HG03520 (cell line): Measurements from ENCODE around the gene HNRNPA2B1.
"Not testable (repeated sequence)": the region's sequence is repeated elsewhere in the genome, so short reads cannot be mapped to it uniquely, and the experiment has no call there.

Experiments used
- ATAC-seq: cut with Tn5 transposase; IDR thresholded peaks from one replicate; pipeline ENCODE4 v1.9.1; 2021; ENCODE audit warnings: mild to moderate bottlenecking, moderate library complexity; ENCODE audit not compliant: unreplicated experiment

Gene HNRNPA2B1

DNA sequence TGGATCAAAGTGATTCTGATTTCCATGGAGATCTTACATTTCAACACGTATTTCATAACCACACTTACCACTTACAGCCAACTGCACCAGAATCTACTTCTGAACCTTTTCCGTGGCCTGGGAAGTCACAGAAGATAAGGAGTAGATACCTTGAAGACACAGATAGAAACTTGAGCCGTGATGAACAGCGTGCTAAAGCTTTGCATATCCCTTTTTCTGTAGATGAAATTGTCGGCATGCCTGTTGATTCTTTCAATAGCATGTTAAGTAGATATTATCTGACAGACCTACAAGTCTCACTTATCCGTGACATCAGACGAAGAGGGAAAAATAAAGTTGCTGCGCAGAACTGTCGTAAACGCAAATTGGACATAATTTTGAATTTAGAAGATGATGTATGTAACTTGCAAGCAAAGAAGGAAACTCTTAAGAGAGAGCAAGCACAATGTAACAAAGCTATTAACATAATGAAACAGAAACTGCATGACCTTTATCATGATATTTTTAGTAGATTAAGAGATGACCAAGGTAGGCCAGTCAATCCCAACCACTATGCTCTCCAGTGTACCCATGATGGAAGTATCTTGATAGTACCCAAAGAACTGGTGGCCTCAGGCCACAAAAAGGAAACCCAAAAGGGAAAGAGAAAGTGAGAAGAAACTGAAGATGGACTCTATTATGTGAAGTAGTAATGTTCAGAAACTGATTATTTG is 15.3 kb downstream of the HNRNPA2B1 start:
- ATAC-seq: no peak

DNA sequence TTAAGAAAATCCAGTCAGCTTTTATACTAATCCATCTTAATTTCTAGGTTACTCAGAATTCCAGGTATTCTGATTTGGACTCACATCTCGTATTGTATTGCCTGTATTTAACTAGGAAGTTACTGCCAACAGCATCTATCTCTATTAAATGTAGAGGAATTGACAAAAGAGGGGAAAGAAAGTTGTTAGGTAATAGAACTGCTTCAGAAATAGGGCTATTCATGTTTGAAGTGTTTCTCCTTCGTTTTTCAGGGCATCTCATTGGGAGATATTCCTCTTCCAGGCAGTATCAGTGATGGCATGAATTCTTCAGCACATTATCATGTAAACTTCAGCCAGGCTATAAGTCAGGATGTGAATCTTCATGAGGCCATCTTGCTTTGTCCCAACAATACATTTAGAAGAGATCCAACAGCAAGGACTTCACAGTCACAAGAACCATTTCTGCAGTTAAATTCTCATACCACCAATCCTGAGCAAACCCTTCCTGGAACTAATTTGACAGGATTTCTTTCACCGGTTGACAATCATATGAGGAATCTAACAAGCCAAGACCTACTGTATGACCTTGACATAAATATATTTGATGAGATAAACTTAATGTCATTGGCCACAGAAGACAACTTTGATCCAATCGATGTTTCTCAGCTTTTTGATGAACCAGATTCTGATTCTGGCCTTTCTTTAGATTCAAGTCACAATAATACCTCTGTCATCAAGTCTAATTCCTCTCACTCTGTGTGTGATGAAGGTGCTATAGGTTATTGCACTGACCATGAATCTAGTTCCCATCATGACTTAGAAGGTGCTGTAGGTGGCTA is 16.1 kb downstream of the HNRNPA2B1 start:
- ATAC-seq: not testable (repeated sequence)

DNA sequence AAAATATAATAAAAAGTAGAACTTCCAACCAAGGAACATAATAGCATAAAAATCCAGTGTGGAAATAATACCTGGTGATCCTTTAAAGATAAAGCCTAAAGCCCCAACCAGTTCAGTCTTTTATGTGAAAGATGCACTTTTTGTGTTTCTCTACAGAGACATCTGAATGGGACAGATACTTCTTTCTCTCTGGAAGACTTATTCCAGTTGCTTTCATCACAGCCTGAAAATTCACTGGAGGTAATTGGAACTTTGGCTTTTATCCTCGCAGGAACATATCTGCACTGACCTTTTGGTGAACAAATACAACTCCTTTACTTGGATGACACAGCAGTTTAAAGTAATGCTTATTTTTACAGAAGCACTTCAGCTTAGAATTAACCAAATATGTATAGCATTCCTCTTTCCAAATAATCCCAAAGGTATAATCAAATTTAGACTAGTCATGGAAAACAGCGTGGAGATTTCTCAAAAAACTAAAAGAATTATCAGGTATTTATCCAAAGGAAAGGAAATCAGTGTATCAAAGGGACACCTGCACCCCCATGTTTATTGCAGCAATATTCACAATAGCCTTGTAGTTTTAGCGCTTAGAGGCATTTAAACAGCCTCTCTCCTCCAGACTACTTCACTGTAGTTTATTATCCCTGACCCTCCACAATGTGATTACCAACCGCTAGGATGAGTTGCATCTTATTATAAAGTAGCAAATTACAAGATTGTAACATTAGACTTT is 16.8 kb downstream of the HNRNPA2B1 start:
- no peak for ATAC-seq

DNA sequence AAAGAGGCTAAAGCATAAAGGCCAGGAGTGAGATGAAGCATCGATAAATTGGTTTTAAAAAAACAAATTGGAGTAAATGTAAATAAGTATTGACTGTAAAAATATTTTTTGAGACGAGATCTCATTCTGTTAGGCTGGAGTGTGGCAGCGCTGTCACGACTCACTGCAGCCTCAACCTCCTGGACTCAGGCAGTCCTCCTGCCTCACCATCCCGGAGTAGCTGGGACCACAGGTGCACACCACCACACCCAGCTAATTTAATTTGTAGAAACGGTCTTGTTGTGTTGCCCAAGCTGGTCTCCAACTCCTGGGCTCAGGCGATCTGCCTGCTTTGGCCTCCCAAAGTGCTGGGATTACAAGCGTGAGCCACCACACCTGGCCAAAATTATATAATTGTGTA is 17.8 kb downstream of the HNRNPA2B1 start:
- no peak for ATAC-seq

DNA sequence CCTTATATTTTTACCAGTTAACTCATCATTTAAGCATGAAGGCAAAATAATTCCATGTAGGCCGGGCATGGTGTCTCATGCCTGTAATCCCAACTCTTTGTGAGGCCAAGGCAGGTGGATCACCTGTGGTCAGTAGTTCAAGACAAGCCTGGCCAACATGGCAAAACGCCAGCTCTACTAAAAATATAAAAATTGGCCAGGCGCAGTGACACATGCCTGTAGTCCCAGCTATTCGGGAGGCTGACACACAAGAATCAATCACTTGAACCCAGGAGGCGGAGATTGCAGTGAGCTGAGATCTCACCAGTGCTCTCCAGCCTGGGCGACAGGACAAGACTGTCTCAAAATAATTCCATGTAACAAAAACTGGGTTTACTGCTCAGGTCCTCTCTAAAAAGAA is 18.3 kb downstream of the HNRNPA2B1 start:
- no peak for ATAC-seq

DNA sequence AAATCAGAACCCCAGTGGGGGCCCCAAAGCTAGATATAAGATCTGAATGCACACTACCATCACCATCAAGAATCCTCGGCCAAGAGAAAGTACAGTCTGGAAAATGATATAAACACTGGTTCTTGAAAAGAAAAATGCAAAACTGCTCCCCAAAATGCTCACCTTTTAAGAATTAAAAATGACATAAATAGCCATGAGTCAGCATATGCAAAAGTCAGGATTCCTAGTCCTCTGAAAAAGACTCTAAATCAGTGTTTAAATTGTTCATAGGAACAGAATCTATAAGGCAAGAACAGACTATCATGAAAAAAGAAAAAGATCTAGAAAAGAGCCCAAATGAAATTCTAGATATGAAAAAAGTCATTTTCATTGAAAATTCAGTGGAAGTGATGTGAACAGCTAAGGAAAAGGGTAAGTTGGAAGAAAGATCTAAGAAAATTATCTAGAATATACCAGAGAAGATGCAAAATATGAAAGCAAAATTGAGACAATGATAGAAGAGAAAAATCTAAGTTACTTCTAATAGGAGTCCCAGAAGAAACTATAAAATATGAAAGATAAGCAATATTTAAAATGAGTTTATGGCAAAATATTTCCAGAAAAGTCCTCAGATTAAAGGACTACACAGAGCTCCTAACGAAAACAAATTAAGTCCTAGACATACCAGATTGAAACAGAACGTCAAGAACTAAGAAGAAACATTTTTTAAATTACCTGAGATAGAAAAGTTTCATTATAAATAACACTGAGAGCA is 18.9 kb downstream of the HNRNPA2B1 start:
- ATAC-seq: no peak

DNA sequence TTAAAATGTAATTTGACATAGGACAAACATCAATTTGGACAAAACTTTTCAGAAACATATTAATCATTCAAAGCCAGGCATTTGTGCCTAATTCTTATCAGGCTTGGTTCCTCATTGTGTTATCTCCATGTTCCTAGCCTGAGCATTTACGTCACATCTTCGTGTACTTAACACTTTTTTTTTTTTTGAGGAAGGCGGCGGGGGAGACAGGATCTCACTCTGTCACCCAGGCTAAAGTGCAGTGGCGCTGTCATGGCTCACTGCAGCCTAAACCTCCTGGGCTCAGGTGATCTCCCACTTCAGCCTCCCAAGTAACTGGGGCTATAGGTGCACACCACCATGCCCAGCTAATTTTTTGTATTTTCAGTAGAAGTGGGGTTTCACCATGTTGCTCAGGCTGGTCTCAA is 19.8 kb downstream of the HNRNPA2B1 start:
- ATAC-seq: no peak

DNA sequence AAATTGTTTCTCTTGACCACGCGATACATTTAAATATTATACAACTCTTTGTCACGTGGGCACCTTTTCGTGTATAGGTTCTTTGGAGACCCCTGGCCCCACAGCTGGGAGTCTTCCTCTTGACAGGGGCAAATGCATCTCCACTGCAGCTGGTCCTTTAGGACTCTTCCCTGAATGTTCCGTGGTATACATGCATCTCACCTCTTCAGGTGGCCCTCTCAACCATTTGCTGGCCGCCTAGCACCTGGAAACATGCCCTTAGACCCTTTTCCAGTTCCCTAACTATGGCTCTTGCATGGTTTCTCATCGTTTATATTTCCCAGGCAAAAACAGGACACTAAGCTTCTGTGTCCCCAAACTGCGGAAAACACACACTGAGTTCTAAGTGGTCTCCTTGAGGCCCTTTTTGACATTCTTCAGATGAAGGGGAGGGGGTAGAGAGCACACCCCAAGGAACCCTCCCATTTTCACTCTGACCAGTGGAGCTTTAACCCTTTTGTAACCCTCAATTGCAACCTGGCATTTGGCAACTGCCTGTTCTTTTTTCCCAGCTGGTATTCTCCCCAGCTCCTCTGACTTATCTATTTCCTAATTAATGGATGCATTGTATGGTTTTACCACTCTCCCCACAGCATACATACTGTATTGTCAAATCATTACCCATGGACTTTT is 20.6 kb downstream of the HNRNPA2B1 start:
- ATAC-seq: no peak

DNA sequence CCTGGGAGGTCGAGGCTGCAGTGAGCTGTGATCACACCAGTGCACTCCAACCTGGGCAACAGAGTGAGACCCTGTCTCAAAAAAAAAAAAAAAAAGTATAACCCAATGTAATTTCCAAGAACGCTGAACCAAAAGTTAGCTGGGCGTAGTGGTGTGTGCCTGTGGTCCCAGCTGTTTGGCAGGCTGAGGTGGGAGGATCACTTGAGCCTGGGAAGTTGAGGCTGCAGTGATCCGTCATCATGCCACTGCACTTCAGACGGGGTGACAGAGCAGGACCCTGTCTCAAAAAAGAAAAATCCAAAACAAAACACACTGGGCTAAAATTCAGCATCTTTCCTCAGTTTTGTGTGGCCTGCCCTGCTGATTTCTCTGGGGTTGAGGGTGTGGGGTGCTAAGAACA is 21.1 kb downstream of the HNRNPA2B1 start:
- no peak for ATAC-seq

DNA sequence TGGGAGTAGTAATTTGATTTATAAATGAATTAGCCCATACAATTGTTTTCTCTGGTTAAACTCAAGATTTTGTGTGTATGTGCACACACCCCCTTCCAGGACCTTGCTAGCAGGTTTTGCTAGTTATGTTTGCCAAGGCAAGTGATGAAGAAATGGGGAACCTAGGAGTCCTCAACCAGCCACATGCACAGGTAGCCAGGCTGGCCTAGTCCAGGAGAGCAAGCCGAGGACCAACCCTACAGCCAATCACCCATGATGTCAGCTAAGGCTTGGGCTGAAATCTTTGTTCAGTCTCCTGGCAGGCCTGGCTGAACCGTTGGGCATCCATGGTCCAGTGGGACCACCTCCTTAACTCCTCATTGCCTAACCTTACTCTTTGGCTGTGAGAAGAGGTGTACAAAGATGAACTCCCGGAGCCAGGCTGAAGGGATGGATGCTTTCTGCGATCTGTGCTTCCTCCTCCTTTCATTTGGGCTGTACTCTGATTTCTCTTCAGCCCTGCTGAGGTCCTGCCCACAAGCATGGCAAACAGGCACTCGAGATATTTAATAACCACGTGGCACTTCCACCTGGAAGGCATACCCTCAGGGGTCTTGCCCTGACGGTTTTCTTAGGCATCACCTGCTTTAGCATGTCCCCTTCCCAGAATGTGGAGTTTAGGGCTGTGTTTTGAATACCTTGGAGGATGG is 22.1 kb downstream of the HNRNPA2B1 start:
- no peak for ATAC-seq

DNA sequence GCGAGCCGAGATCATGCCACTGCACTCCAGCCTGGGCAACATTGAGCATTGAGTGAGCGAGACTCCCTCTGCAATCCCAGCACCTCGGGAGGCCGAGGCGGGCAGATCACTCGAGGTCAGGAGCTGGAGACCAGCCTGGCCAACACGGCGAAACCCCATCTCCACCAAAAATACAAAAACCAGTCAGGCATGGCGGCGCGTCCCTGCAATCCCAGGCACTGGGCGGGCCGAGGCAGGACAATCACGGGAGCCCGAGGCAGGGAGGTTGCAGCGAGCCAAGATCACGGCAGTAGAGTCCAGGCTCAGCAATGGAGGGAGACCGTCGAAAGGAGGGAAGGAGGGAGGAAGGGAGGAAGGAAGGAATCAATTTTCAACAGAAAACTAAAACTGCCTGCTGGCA is 23.3 kb downstream of the HNRNPA2B1 start:
- ATAC-seq: not testable (repeated sequence)

DNA sequence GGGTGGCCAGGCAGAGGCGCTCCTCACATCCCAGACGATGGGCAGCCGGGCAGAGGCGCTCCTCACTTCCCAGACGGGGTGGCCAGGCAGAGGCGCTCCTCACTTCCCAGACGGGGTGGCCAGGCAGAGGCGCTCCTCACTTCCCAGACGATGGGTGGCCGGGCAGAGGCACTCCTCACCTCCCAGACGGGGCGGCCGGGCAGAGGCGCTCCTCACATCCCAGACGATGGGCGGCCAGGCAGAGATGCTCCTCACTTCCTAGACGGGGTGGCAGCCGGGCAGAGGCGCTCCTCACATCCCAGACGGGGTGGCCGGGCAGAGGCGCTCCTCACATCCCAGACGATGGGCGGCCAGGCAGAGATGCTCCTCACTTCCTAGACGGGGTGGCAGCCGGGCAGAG is 23.9 kb downstream of the HNRNPA2B1 start:
- not testable (repeated sequence) for ATAC-seq

DNA sequence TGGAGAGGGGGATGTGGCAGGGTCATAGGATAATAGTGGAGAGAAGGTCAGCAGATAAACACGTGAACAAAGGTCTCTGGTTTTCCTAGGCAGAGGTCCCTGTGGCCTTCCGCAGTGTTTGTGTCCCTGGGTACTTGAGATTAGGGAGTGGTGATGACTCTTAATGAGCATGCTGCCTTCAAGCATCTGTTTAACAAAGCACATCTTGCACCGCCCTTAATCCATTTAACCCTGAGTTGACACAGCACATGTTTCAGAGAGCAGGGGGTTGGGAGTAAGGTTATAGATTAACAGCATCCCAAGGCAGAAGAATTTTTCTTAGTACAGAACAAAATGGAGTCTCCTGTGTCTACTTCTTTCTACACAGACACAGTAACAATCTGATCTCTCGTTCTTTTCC is 24.6 kb downstream of the HNRNPA2B1 start:
- ATAC-seq: not testable (repeated sequence)

DNA sequence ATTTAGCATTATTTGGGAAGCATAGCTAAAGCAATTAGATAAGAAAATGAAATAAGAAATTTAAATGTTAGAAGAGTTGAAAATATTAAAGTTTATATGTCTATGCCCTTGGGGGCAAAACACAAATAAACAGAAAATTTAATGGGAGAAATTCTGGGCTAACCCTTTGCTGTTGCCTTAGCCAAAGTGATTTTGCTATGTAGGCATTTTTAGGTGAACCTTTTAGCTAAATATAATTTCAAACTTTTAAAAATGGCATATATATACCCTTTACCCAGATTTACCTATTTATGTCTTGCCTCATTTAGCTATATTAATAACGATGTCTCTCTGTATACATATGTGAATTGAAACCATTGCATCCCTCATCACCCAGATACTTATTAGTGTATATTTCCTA is 28.5 kb downstream of the HNRNPA2B1 start:
- ATAC-seq: no peak

DNA sequence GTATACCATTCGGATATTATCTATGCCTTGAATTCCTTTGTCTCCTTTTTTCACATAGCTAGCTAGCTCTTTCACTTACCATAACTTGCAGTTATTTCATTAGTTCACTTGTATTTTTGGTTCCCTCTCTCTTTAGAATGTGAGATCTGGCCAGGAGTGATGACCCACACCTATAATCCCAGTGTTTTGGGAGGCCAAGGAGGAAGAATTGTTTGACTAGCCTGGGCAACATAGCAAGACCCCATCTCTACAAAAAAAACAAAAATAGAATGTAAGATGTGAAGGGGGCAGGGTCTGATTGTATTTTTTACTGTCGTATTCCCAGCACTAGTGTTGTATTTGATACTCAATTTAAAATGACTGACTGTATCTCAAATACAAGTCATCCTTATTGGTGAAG is 28.9 kb downstream of the HNRNPA2B1 start:
- ATAC-seq: no peak

DNA sequence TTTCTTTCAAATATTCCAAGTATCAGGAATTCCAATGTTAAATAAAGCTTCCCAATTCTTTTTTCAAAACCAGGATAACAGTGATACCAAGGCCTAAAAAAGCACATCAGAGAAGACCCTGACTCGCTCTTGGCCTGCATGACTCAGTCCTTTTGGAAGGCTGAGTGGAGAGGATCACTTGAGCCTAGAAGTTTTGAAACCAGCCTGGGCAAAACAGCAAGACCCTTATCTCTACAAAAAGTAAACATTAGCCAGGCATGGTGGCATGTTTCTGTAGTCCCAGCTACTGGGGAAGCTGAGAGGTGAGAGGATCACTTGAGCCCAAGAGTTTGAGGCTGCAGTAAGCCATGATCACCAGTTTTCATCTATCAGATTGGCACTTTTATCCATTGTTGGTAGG is 29.9 kb downstream of the HNRNPA2B1 start:
- ATAC-seq: no peak

DNA sequence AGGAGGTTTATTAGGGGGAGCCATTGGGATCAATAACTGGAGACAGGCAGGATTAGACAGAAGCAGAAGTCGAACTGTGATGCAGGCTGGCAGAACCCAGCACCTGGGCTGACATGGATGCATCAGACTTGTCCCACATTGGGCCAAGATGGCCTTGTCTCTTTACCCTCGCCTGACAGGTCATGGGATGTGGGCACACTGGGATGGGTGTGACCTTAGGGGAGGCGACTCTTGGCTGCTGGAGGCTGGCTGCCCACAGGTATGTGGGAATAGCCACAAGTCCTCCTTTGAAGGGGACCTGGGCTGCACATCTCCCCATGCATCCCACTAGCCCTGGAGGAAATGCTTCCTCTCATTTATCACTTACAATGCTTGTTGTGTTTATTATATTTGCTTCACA is 31.3 kb downstream of the HNRNPA2B1 start:
- ATAC-seq: no peak

DNA sequence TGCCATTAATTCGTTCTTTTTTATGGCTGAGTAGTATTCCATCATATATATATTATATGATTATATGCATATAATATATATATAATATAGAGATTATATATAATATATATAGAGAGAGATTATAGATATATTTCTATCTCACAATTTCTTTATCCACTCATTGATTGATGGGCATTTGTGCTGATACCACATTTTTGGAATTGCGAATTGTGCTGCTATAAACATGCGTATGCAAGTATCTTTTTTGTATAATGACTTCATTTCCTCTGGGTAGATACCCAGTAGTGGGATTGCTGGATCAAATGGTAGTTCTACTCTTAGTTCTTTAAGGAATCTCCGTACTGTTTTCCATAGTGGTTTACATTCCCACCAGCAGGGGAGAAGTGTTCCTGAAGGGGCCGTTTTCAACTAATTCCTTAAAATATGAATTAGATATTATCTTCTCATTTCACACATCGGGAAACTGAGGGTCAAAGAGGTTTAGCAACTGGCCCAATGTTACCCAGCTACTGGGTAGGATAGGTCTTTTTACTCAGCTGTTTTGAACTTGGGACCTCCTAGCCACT is 32.0 kb downstream of the HNRNPA2B1 start:
- ATAC-seq: no peak

DNA sequence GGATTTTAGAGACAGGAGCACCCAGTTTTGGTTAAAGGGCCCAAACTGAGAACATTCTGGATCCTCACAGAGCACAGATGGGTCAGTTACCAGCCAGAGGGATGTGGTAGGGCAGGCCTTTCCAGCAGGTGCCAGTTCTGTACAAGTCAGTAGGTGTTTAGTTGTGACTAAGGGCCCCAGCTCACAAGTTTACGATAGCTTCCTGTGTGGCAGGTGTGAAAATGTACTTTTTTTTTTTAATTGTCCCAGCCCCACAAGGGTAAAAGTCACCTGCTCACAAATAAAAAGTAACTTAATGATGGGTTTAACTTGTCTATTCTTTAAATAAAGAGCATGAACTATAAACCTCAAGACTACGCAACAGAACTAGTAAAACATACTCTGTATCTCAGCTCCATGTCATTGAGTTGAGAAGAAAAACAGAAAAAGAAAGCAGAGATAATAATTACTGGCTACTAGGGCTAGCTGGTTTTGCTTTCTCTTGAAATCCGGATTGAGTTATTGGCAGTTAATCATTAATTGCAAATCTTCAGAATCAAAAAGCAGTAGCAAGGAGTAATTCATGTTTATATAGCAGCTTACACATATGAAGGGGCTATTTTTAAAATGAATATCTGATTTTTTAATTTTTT is 33.1 kb downstream of the HNRNPA2B1 start:
- ATAC-seq: peak; percentile 58
